ENCODE measurements around the gene MKLN1. TPM values are rescaled to one million over a fixed set of nuclear protein-coding genes. Genes with fewer than 3 reads are reported as not detected.

The MKLN1 gene
- 10 to 100 TPM; 35.3 to 35.4 TPM for total RNA-seq

DNA sequence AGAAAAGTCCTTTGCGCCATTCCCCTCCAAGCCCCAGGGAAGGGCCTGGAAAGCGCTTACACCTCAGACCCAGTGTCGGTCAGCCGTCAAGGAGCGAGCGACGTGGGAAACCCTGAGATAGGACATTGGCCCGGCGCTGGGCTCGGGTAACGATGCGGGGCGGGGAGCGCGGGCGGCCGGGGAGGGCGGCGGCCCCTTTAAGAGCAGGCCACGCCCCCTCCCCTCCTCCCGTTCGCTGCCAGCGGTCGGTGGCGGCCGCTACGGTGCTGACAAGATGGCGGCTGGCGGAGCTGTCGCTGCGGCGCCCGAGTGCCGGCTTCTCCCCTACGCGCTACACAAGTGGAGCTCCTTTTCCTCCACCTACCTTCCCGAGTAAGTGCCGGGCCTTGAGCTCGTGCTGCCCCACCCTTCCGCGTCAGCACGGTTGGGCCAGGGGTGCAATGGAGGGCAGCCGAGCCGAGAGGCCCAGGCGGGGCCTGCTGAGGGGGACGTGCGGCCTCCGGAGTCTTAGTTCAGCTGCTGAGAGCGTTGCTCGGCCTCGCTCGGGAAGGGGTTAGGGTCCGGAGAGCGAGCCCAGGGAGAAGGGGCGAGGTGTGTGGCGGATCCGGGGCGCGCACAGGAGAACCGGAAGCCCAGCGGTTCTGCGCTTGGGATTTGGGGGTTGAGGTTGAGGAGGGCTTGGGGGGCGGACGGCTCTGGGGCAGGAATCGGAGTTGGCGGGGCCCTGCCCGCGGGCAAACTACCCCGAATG, at the start of gene MKLN1:
MKLN1 (plus strand) TSS at position 251 of the 751 bp plus-strand sequence; CDS start at position 275, 24 bp downstream.

Other genes starting within 250 kb of the MKLN1 start
- gene PODXL, start 228.8 kb downstream of the MKLN1 start, total RNA-seq, result 1 to 10 TPM; 1.3 to 1.5 TPM

Measured in activated naive CD4-positive, alpha-beta T cell treated with anti-CD3 and anti-CD28 coated beads, Interleukin-2, amount 10 ng/mL, durations not matched to agents 5 hours and 36 hours (primary cell).